ENCODE results near the gene FLT4. TPM values are rescaled to one million over a fixed set of nuclear protein-coding genes. Genes with fewer than 3 reads are reported as not detected.

FLT4 gene
- polyA plus RNA-seq, 3 donors: not detected

DNA sequence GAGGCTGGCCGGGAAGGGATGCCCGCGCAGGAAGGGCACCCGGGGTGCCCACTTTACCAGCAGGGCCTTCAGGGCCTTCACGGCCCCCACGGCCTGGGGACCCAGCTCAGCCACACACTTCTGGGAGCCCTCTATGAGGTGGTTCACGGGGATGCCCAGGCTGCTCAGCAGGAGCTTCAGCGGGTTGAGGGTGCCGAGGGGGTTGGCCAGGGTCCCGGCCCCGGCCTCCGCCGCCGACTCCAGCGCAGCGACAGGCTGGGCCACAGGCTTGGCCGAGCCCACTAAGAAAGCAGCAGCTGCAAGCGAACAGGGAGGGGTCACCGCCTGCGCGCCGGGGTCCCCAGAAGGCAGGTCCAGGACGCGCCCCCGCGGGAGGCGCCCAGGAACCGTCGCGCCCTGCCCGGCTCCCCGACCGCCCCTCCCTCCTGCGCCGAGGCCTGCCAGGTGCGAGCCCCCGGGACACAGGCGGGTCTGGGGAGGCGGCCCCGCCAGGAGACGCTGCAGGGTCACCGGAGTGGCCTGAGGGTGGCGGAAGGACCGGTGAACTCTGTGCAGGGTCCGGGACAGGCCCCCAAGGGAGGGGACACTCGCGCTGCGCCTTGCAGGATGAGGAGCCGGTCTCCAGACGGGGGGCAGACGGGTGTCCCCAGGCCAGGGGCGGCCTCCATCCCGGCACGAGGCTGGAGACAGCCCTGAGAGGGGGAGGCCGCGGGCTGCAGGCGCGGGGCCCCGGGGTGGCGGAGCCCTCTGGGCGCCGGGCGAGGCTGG is 58.7 kb downstream of the FLT4 start:
- 2% methylated on average over 57 of the region's 63 CpGs for WGBS (ENCODE audit: insufficient coverage)
- TF ChIP-seq, protein P1, sequence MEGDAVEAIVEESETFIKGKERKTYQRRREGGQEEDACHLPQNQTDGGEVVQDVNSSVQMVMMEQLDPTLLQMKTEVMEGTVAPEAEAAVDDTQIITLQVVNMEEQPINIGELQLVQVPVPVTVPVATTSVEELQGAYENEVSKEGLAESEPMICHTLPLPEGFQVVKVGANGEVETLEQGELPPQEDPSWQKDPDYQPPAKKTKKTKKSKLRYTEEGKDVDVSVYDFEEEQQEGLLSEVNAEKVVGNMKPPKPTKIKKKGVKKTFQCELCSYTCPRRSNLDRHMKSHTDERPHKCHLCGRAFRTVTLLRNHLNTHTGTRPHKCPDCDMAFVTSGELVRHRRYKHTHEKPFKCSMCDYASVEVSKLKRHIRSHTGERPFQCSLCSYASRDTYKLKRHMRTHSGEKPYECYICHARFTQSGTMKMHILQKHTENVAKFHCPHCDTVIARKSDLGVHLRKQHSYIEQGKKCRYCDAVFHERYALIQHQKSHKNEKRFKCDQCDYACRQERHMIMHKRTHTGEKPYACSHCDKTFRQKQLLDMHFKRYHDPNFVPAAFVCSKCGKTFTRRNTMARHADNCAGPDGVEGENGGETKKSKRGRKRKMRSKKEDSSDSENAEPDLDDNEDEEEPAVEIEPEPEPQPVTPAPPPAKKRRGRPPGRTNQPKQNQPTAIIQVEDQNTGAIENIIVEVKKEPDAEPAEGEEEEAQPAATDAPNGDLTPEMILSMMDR (IDR thresholded peaks at IDR 0.05): no peak
- H3K36me3 Mint-ChIP-seq: peaks cover 0 to 6% of the 10 kb centered on the region in 2 donors
- Histone ChIP-seq H3K9me3 (replicated peaks in 1 of 2; ENCODE audit: control insufficient read depth in 1 of 2, insufficient read depth in 1 of 2, low read length in 2 of 2) (no peaks in the 10 kb centered on the region), H3K4me2 (replicated peaks; ENCODE audit: extremely low read depth, low read length, poor library complexity, severe bottlenecking) (peak overlapping the region; percentile 67), H2AFZ (ENCODE audit: insufficient read depth, low read depth, low read length, poor library complexity, severe bottlenecking) (peak overlapping the region; percentile 53), H3K36me3 (replicated peaks in 1 of 2; ENCODE audit: control insufficient read depth in 1 of 2, insufficient read depth in 2 of 2, low read length in 2 of 2) (no peaks in the 10 kb centered on the region), H3K27me3 (ENCODE audit: control insufficient read depth in 2 of 2, insufficient read depth in 2 of 2, low read length in 2 of 2) (peaks cover 15 to 40% of the 10 kb centered on the region in 2 donors), H3K79me2 (ENCODE audit: insufficient read depth, low read length) (no peaks in the 10 kb centered on the region), H3K9ac (ENCODE audit: insufficient read depth, low read length, poor library complexity, severe bottlenecking) (peak overlapping the region; percentile 21), H3K4me3 (replicated peaks in 1 of 3; ENCODE audit: low read depth in 2 of 3, low read length in 3 of 3) (peak overlapping the region in 1 of 3 experiments; percentile 57), H3K4me1 (ENCODE audit: control insufficient read depth in 1 of 2, insufficient read depth in 2 of 2, low read length in 2 of 2) (peaks cover 9 to 28% of the 10 kb centered on the region in 2 donors), H3K27ac (ENCODE audit: low read depth in 1 of 2, low read length in 2 of 2) (no peak overlapping the region), H4K20me1 (ENCODE audit: insufficient read depth, low read length) (no peaks in the 10 kb centered on the region)
- no peak overlapping the region for H3K27ac Mint-ChIP-seq
- H3K9me3 Mint-ChIP-seq: peaks cover 0 to 16% (median 0%) of the 10 kb centered on the region in 7 donors
- peaks cover 31 to 61% (median 43%) of the 10 kb centered on the region in 3 donors for H3K27me3 Mint-ChIP-seq (ENCODE audit: low read depth in 3 of 3)
- DNase-seq: no peak
- intact Hi-C loops (cut with micrococcal nuclease): no loop called here
- H3K4me1 Mint-ChIP-seq: peaks cover 11% of the 10 kb centered on the region
- peak overlapping the region in 1 of 2 donors; percentile 67 for H3K4me3 Mint-ChIP-seq

DNA sequence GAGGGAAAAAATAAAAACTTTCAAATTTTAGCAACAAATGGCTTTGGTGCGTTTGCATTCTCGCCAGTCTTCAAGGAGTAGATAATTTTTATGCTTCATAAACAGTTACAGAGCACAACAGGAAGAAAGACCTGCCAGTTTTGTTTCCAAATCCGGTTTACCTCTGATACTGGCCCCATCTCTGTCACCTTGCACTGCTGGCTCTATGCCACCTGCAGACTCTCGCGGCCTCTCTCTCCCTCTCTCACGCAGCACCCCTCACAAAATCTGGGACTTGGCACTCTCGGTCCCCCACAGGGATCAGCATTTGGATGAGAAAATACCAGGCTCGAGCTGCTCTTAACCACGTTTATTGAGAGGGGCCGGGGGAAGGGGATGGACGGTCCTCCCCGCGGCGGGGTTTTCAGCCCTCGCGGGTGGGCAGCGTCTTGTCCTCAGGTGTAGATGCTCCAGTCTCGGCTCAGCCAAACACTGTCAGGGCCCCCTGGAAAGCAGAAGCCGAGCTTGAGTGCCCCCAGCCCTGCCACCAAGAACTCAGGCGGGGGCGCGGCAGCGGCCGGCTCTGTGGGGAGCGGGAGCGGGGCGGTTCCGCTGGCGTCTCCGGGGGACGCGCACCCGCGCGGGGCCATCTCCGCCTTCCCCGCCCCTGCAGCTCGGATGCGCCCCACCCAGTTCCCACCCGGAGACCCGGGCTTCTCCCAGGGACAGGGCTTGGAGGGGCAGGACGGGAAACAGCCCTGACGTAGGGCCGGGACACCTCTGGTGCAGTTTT is 59.4 kb downstream of the FLT4 start:
- no peaks in the 10 kb centered on the region for H3K79me2 ChIP-seq (ENCODE audit: insufficient read depth, low read length)
- H2AFZ ChIP-seq (ENCODE audit: insufficient read depth, low read depth, low read length, poor library complexity, severe bottlenecking): peak overlapping the region; percentile 53
- no peaks in the 10 kb centered on the region for H3K36me3 ChIP-seq (replicated peaks in 1 of 2; ENCODE audit: control insufficient read depth in 1 of 2, insufficient read depth in 2 of 2, low read length in 2 of 2)
- Mint-ChIP-seq H3K4me3 (peak overlapping the region in 1 of 2 donors; percentile 80), H3K27me3 (ENCODE audit: low read depth in 3 of 3) (peaks cover 37 to 69% (median 43%) of the 10 kb centered on the region in 3 donors), H3K4me1 (peaks cover 11% of the 10 kb centered on the region), H3K9me3 (peaks cover 0 to 16% (median 0%) of the 10 kb centered on the region in 7 donors), H3K27ac (no peak overlapping the region), H3K36me3 (peaks cover 0 to 6% of the 10 kb centered on the region in 2 donors)
- peaks cover 15 to 40% of the 10 kb centered on the region in 2 donors for H3K27me3 ChIP-seq (ENCODE audit: control insufficient read depth in 2 of 2, insufficient read depth in 2 of 2, low read length in 2 of 2)
- intact Hi-C loops (cut with micrococcal nuclease): no loop called here
- no peak overlapping the region for H3K27ac ChIP-seq (ENCODE audit: low read depth in 1 of 2, low read length in 2 of 2)
- peak overlapping the region; percentile 67 for H3K4me2 ChIP-seq (replicated peaks; ENCODE audit: extremely low read depth, low read length, poor library complexity, severe bottlenecking)
- H3K9me3 ChIP-seq (replicated peaks in 1 of 2; ENCODE audit: control insufficient read depth in 1 of 2, insufficient read depth in 1 of 2, low read length in 2 of 2): no peaks in the 10 kb centered on the region
- TF ChIP-seq, protein P1 (IDR thresholded peaks at IDR 0.05): no peak
- no peak overlapping the region for H3K9ac ChIP-seq (ENCODE audit: insufficient read depth, low read length, poor library complexity, severe bottlenecking)
- peaks cover 9 to 28% of the 10 kb centered on the region in 2 donors for H3K4me1 ChIP-seq (ENCODE audit: control insufficient read depth in 1 of 2, insufficient read depth in 2 of 2, low read length in 2 of 2)
- peak overlapping the region in 1 of 3 experiments; percentile 57 for H3K4me3 ChIP-seq (replicated peaks in 1 of 3; ENCODE audit: low read depth in 2 of 3, low read length in 3 of 3)
- no peaks in the 10 kb centered on the region for H4K20me1 ChIP-seq (ENCODE audit: insufficient read depth, low read length)
- DNase-seq: no peak
- 4% methylated on average over 40 of the region's 44 CpGs for WGBS (ENCODE audit: insufficient coverage)

Data from CD14-positive monocyte (primary cell).